ENCODE data around the gene LYSMD2.
A peak's percentile ranks its signal among the peaks of the same experiment; 100 is the strongest.
"Not testable (repeated sequence)": the region's sequence is repeated elsewhere in the genome, so short reads cannot be mapped to it uniquely, and the experiment has no call there.

Gene LYSMD2, protein sequence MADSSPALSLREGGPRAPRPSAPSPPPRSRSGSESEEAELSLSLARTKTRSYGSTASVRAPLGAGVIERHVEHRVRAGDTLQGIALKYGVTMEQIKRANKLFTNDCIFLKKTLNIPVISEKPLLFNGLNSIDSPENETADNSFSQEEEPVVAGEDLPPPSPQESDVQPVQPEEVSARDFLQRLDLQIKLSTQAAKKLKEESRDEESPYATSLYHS

DNA sequence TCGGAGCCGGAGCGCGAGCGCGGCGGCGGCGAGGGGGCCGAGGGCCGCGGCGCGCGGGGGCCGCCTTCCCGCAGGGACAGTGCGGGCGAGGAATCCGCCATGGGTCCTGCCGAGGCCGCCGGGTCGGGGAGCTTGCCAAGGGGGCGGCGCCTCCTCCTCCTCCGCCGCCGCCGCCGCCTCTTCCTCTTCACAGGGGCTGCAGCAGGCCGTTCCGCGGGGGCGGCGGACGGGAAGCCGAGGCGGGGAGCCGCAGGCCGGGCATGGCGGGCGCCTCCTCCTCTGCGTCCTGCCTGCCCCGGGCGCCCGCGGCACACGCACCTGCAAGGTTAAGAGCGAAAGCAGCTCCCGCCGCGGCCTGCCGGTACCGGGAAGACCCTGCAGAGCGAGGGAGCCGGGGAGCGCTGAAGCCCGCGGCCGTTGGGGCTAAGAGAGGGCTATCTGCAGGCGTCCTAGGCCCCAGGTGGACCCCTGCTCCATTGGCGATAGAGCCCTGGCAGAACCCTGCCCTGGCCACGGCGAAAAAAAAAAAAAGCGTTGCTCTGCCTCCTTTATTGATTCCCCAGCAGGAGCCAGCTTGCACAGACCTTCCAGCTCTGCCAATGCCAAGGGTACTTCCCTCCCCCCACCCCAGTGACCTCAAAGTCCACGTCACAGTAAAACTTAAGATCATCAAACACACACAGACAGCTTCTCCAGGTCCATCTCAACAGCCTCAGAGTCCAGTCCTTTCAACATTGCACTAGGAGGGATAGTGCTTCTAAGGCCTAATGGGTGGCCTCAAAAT lies at the start of gene LYSMD2:
TSS of gene LYSMD2 (minus strand) at position 134 of the 784 bp plus-strand sequence. CDS start at position 101, 33 bp downstream.
- H3K4me1 ChIP-seq = peaks cover 0 to 24% (median 17%) of the 10 kb centered on the region in 4 donors
- intact Hi-C loops (cut with DNase I; ENCODE audit: low total_unique reads) = no loop called here
- H3K9me3 ChIP-seq = no peaks in the 10 kb centered on the region
- H3K27me3 ChIP-seq = no peaks in the 10 kb centered on the region
- peak; percentile 79 to 88 for DNase-seq
- no peaks in the 10 kb centered on the region for H3K36me3 ChIP-seq
- TF ChIP-seq, protein P1, sequence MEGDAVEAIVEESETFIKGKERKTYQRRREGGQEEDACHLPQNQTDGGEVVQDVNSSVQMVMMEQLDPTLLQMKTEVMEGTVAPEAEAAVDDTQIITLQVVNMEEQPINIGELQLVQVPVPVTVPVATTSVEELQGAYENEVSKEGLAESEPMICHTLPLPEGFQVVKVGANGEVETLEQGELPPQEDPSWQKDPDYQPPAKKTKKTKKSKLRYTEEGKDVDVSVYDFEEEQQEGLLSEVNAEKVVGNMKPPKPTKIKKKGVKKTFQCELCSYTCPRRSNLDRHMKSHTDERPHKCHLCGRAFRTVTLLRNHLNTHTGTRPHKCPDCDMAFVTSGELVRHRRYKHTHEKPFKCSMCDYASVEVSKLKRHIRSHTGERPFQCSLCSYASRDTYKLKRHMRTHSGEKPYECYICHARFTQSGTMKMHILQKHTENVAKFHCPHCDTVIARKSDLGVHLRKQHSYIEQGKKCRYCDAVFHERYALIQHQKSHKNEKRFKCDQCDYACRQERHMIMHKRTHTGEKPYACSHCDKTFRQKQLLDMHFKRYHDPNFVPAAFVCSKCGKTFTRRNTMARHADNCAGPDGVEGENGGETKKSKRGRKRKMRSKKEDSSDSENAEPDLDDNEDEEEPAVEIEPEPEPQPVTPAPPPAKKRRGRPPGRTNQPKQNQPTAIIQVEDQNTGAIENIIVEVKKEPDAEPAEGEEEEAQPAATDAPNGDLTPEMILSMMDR (IDR thresholded peaks at IDR 0.05) = peak in 1 of 2 experiments; percentile 6
- peak within 1 kb of the TSS; percentile 75 to 83 for H3K27ac ChIP-seq
- peak within 1 kb of the TSS; percentile 74 to 81 for H3K4me3 ChIP-seq

DNA sequence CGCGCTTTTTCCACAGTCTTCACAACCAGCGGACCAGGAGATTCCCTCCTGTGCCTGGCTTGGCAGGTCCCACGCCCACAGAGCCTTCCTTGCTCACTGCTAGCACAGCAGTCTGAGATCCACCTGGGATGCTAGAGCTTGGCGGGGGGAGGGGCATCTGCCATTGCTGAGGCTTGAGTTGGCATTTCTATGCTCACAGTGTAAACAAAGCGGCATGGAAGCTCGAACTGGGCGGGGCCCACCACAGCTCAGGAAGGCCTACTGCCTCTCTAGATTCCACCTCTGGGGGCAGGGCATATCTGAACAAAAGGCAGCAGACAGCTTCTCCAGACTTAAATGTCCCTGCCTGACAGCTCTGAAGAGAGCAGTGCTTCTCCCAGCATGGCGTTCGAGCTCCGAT lies 49.7 kb upstream of the LYSMD2 start:
- DNase-seq = not testable (repeated sequence)
- peaks cover 33 to 51% (median 36%) of the 10 kb centered on the region in 3 donors for H3K36me3 ChIP-seq

DNA sequence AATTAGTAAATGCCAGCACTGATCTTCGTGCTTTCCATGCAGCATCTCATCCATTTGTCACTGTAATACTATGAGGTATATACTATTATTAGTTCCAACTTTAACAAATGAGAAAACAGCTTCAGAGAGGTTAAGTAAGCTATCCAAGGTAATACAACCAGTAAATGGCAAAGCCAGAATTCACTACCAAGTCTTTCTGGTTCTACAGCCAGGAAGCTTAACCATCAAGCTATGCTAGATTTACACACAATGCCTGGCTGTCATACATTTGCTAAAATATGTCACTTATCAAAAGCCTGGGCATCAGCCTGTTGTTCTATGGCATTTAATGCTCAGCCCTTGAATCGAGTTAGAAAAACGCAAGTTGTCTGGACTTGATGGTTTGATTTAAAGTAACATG lies 46.5 kb upstream of the LYSMD2 start:
- Histone ChIP-seq H3K27me3 (no peaks in the 10 kb centered on the region), H3K27ac (no peak overlapping the region), H3K4me1 (no peaks in the 10 kb centered on the region), H3K9me3 (no peaks in the 10 kb centered on the region), H3K4me3 (no peak overlapping the region), H3K36me3 (peaks cover 44 to 63% (median 49%) of the 10 kb centered on the region in 3 donors)
- intact Hi-C loops (cut with DNase I; ENCODE audit: low total_unique reads) = no loop called here
- DNase-seq = no peak
- TF ChIP-seq, protein P1 (IDR thresholded peaks at IDR 0.05) = no peak

More for the DNA sequence above, 49.7 kb upstream of the LYSMD2 start:
- H3K4me1 ChIP-seq; H3K27ac ChIP-seq; H3K27me3 ChIP-seq; H3K4me3 ChIP-seq; intact Hi-C loops (cut with DNase I; ENCODE audit: low total_unique reads); H3K9me3 ChIP-seq: not testable (repeated sequence)

DNA sequence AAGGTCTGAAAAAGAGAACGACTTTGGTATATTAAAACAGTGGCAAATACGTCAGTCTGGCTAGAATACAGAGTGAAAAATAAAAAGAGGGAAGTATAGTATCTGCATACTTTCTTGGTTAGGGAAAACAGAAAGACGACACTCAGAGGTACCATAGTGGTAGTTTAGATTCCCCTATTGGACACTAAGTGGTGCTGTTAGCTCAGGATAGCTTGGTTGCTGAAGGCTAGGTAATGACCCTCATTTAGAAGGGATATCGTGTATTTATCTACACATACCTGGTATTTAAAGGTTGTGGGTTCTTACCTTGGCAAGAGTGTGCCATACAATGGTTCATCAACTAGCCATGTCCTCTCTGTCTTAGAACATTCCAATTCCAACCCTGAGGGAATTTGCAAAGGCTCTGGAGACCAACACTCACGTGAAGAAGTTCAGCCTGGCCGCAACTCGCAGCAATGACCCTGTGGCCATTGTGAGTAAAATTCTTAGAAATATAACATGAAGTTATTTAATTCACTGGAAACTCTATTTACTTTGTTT lies 45.0 kb upstream of the LYSMD2 start:
- no peaks in the 10 kb centered on the region for H3K4me1 ChIP-seq
- no peak overlapping the region for H3K4me3 ChIP-seq
- H3K27me3 ChIP-seq = no peaks in the 10 kb centered on the region
- H3K27ac ChIP-seq = no peak overlapping the region
- intact Hi-C loops (cut with DNase I; ENCODE audit: low total_unique reads) = no loop called here
- TF ChIP-seq, protein P1 (IDR thresholded peaks at IDR 0.05) = no peak
- no peak for DNase-seq
- no peaks in the 10 kb centered on the region for H3K9me3 ChIP-seq
- H3K36me3 ChIP-seq = peaks cover 40 to 63% (median 44%) of the 10 kb centered on the region in 3 donors

DNA sequence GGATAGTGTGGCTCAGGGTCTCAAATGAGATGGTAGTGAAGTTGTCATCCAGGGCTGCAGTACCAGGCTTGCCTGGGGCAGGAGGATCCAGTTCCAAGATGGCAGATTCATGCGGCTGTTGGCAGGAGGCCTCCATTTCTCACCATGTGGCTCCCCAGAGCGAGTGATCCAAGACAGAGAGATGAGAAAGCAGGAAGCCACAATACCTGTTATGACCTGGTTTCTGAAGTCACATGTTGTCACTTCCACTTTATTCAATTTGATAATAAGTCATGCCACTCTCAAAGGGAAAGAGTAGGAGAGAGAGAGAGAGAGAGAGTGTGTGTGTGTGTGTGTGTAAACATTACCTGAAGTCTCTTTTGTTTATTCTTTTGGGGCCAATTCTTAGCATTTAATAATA lies 44.1 kb upstream of the LYSMD2 start:
- Histone ChIP-seq H3K27ac (no peak overlapping the region), H3K4me3 (no peak overlapping the region), H3K9me3 (no peaks in the 10 kb centered on the region), H3K27me3 (no peaks in the 10 kb centered on the region), H3K4me1 (peaks cover 0 to 4% (median 0%) of the 10 kb centered on the region in 4 donors), H3K36me3 (peaks cover 33 to 54% (median 35%) of the 10 kb centered on the region in 3 donors)
- TF ChIP-seq, protein P1 (IDR thresholded peaks at IDR 0.05) = no peak
- no peak for DNase-seq
- intact Hi-C loops (cut with DNase I; ENCODE audit: low total_unique reads) = no loop called here

DNA sequence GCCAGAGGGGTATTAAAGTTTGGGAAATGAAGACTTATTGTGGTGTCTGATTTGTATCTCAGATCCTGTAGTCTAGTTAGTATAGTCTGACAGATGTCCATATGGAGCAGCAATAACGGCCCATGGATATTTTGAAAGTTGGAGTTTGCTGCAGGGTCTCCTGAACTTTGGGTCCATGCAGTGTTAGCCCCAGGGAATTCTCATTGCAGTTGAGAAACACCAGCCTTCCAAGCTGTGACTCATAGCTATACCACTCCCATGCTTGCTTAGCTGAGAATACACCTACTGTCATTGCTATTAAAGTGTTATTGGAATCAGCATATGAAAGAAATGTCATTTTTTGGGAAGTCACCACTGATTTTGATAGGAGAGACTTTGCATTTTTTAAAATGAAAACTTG lies 43.2 kb upstream of the LYSMD2 start:
- intact Hi-C loops (cut with DNase I; ENCODE audit: low total_unique reads) = no loop called here
- TF ChIP-seq, protein P1 (IDR thresholded peaks at IDR 0.05) = no peak
- no peak for DNase-seq
- peaks cover 30 to 48% (median 39%) of the 10 kb centered on the region in 3 donors for H3K36me3 ChIP-seq
- no peak overlapping the region for H3K4me3 ChIP-seq
- peaks cover 0 to 6% (median 0%) of the 10 kb centered on the region in 4 donors for H3K4me1 ChIP-seq
- no peak overlapping the region for H3K27ac ChIP-seq
- H3K9me3 ChIP-seq = no peaks in the 10 kb centered on the region
- H3K27me3 ChIP-seq = no peaks in the 10 kb centered on the region
